Adipose tissue (tissue), 3 donors: ENCODE results near the gene KRT35. TPM values are rescaled to one million over a fixed set of nuclear protein-coding genes. Genes with fewer than 3 reads are reported as not detected.

Experiments
- H3K27ac ChIP-seq: one replicate; pipeline ENCODE4 v1.5.1; 2013; ENCODE audit warnings: low read depth, low read length
- WGBS, 3 donors: extraction: QIAGEN DNeasy Blood & Tissue Kit; methylation state at CpG; one replicate each; pipeline ENCODE4 v1.1.7; 2013; 5-methylcytosine and 5-hydroxymethylcytosine counted together
- polyA plus RNA-seq, 3 donors: library from polyadenylated mRNA; stranded (reverse); fragments of 200-250 nt; gene quantifications; one replicate each; pipeline ENCODE4 v1.2.3, GENCODE V29; 2013
- donor health status: healthy with polysubstance abuse.
- donor health status: Bipolar disorder and iron deficiency.
- donor health status: healthy.

The KRT35 gene
- polyA plus RNA-seq, 3 donors: not detected

DNA sequence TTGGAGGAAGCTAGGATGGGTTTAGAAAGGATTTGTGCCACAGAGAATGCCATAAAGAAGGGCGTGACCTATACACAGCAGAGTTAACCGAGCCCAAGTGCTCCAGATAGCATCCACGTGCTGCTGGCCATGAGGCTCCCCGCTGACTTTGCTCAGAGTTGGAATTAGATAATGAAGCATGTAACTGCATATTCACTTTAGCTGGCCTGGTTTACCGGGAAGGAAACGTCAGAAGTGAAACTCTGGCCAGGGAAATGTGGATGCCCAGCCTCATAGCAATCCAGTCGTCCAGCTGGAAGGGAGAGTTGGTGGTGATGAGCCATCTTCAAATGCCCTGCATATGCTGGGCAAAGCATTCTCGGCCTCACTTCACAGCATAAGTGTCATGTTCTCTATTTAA is 6.1 kb downstream of the KRT35 start:
- WGBS, 3 donors: 65 to 73% (median 69%) methylated on average over 8 of the region's 8 CpGs
- no peak overlapping the region for H3K27ac ChIP-seq

DNA sequence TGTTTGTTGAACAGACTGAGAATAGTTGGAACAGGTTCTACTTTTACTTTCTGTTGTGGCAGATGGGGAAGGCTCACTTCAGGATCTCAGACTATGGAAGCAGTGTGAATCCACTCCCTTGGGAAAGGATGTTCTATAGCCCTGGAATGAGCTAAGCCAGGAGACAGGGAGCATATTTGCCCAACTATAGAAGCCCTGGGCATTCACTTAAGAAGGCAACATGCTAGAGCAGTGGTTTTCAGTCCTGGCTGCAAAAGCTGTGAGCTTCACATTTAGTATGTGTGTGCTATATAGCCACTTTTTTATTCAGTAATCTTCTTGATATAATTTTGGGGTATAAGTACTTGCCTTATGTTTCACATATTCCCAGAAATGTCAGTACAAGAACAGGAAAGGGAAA is 12.6 kb downstream of the KRT35 start:
- H3K27ac ChIP-seq: no peak overlapping the region

DNA sequence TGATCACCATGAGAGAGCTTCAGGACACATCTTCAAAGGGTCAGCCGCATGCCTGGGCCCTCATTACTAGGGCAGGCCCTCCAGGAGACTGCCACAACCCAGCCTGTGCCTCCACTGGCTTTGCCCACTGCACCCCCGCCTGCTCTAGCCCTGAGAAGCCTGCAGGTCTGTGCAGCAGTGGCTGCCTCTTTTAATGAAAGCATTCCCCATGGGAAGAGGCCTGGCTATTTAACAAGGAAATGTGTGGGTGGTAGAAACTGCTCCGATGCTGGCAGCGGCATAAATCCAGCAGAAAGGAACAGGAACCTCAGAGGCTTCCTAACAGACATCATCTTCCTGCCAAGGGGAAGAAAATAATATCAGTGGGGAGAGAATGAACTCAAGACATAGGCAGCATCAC is 13.4 kb downstream of the KRT35 start:
- WGBS, 3 donors: 60 to 68% (median 64%) methylated on average over 4 of the region's 4 CpGs
- H3K27ac ChIP-seq: no peak overlapping the region

DNA sequence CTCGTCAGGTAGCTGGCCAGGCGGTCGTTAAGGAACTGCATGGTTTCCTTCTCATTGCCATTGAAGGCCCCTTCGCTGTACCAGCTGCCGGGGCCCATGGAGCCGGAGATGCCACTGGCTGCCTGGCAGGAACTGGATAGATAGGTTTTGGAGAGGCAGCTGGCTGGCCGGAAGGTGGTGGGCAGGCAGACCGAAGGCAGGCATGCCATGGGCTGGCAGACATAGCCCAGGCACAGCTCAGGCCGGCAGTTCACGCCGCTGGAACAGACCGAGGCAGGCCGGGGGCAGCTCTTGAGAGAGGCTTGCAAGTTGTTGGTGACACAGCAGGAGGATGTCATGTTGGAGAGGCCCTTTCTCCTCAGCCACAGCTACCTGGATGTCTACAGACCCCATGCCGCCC is 14.0 kb downstream of the KRT35 start, which contains the start of gene KRT32:
TSS of gene KRT32 (minus strand) at position 399 of the 400 bp plus-strand sequence. CDS start at position 338, 61 bp downstream.
- H3K27ac ChIP-seq: no peak within 1 kb of the TSS
- 82 to 92% (median 90%) methylated on average over 14 of the region's 14 CpGs for WGBS, 3 donors

DNA sequence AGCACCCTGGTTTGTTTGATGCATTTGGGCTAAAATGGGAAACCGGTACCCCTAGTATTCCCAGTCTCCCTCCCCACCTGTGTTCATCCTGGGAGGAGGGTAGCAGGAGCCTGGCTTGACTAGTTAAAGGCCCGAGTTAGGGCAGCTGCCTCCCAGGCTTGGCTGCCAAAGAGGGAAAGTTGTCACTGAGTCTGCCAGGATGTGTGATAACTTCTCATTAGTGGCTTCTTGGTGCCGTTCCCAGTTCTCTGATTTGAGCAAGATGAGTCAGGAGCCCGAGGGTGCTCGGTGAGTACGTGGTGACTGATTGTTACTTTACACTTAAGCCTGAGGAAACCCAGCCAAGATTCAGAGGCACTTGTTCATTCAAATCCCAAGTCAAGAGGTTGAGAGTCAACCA is 16.3 kb downstream of the KRT35 start:
- no peak overlapping the region for H3K27ac ChIP-seq
- 43 to 47% (median 46%) methylated on average over 6 of the region's 6 CpGs for WGBS, 3 donors

DNA sequence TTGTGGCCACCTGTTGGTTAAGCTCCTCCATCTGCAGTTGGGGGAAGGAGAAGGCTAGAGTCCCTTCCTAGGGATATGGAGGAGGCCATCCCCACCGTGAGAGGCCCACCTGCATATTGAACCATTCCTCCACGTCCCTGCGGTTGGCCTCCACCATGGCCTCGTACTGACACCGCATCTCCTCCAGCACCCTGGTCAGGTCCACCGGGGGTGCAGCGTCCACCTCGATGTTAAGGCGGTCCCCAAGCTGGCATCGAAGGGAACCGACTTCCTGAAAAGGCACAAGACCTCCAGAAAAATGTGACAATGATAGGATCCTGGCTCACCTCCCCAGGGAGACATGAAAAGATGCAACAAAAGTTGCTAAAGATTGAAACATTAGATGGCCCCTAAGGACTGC is 16.8 kb downstream of the KRT35 start:
- WGBS, 3 donors: 82 to 88% (median 86%) methylated on average over 11 of the region's 11 CpGs
- no peak overlapping the region for H3K27ac ChIP-seq

DNA sequence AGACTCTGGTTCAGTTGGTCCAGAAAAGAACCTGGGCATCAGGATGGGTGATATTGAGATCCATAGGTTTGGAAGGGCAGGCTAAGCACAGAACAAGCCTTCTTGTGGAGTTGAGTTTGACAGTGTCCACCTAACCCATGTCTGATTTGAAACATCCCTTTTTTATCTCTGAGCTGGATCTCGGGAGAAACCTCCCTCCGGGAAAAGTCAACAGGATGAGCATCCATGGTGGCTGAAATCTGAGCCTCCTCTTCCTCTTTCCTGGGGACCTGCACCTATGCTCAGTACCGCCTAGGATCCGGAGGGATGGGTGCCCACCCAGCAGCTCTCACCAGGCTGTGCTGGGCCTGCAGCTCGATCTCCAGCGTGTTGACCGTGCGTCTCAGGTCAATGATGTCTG is 17.2 kb downstream of the KRT35 start:
- no peak overlapping the region for H3K27ac ChIP-seq
- WGBS, 3 donors: 83 to 98% (median 93%) methylated on average over 8 of the region's 8 CpGs

DNA sequence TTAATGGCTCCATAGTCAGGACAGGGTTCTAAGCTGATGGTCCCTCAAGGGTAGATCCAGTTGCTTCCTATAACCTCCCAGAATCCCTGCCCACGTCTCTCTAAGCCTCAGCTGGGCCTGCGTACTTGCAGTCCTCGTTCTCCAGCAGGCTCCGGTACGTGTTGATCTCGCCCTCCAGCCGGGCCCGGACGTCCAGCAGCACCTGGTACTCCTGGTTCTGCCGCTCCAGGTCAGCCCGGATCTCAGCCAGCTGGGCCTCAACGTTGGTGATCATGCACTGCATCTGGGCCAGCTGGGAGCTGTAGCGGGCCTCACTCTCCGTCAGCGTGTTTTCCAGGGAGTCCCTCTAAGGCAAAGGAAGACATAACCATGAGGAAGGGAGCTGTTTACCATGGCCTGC is 18.2 kb downstream of the KRT35 start:
- H3K27ac ChIP-seq: no peak overlapping the region
- WGBS, 3 donors: 80 to 86% (median 83%) methylated on average over 15 of the region's 15 CpGs

DNA sequence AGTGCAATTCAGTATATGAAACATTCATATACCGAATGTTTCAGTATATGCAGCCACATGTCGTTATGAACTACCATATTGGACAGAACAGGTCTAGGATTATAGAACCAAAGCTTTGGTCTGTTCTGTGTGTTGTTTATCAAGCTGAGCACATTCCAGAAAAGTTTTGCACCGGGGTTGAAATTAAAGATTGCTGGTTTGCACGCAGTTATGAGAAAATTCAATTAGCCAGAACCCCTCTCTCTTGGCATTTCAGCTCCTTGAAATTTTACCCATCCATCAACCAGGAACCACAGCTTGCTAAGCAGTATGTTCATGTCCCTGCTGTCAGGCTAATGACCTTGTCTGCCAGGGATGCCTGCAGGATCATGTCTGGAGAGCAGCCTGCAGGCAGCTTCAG is 23.3 kb downstream of the KRT35 start:
- no peak overlapping the region for H3K27ac ChIP-seq

DNA sequence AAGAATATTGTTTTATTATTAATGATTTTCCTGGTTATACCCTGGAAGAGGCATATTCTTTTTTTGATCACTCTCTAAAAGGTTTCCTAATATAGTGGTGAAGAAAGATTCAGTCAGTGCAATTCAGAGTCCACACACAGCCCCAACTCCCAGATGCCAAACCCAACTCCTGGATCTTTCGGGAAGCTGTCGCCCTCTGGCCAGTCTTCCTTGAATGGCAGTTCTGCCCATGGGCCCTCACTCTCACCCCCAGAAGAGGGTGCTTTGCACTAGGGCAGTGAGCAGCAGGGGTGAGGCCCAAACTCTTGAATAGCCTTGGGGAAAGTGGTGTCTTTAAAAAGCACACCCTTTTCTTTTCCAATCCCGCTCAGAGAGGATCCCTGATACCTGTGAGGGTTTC is 24.7 kb downstream of the KRT35 start:
- 71 to 84% (median 82%) methylated on average over 3 of the region's 3 CpGs for WGBS, 3 donors
- H3K27ac ChIP-seq: no peak overlapping the region

More for the DNA sequence above, 23.3 kb downstream of the KRT35 start:
- 62 to 69% (median 69%) methylated on average over 4 of the region's 4 CpGs for WGBS, 3 donors

DNA sequence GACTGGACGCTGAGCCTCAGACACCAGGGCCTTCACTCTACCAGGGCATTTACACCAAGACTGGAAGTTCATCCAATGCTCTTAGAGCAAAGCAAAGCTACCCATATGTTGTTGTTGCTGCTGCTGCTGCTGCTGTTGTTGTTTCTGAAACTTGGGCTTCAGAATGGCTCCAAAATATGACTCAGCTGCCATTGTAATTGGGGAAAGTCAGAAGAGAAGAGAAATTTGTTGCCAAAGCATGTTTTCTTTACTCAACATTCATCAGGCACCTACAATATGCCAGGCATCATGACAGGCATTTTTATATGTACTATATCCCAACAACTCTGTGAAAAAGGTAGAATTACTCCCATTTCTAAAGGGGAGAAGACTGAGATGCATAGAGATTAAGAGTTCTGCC is 25.7 kb downstream of the KRT35 start:
- WGBS, 3 donors: 50 to 92% (median 87%) methylated on average over 1 of the region's 1 CpG
- H3K27ac ChIP-seq: no peak overlapping the region

DNA sequence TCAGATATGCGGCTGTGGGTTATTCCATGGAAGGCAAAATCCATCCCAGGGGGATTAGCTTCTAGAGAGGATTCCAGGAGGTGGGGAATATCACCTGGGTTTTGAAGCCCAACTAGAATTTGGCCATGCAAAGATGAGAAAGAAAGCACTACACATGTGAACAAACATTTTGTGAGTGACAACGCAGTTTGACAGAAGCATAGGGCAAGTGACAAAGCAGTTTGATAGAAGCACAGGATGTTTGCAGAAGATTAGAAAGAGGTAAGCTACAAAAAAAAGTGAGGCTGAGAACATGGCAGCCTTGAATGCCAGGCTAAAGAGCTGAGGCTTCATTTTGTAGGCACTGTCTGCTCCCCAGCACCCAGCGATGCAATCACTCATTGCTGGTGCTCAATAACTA is 27.9 kb downstream of the KRT35 start:
- 81 to 90% (median 85%) methylated on average over 3 of the region's 3 CpGs for WGBS, 3 donors
- H3K27ac ChIP-seq: no peak overlapping the region

DNA sequence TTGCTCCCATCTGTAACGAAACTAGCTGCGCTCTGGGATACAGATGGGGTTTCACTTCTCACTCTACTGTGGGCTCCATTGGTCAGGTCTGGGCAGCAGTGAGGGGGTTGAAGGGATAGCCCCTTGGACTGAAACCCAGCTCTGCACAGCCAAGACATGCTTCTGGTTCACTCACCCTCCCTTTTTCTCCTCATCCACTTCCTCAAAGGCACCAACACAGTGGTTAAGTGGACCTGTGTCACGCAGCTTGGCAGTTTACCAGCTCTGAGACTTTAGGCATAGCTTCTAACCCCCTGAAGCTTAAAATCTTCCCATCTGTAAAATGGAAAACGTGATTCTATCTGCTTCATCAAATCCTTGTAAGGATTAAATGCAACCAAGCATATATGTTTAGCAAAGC is 28.7 kb downstream of the KRT35 start:
- 55 to 58% (median 55%) methylated on average over 4 of the region's 4 CpGs for WGBS, 3 donors
- H3K27ac ChIP-seq: no peak overlapping the region

DNA sequence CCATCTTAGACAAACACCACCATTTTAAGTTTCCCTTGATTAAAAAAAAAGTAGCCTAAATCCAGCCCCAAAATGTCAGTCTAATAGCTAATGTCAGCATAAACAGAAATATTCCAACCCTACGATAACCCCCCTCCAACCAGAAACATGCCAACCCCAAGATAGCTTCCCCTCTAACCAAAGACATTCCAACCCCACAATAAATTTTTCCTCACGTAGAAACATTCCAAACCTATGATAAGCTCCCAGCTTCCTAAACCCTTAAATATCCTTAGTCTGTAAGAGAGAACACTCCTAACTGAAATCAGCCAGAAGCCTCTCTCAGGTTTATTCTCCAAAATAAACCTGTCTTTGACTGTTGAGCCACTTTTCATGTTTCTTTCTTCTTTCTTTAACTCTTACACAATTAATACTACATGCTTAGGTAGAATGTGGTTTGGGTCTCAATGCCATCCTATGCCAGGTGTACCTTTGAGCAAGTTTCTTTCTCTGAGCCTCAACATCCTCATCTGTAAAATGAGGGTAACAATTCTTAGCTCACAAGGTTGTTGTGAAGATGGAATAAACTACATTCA is 29.7 kb downstream of the KRT35 start:
- 64 to 88% (median 76%) methylated on average over 2 of the region's 2 CpGs for WGBS, 3 donors
- H3K27ac ChIP-seq: no peak overlapping the region

DNA sequence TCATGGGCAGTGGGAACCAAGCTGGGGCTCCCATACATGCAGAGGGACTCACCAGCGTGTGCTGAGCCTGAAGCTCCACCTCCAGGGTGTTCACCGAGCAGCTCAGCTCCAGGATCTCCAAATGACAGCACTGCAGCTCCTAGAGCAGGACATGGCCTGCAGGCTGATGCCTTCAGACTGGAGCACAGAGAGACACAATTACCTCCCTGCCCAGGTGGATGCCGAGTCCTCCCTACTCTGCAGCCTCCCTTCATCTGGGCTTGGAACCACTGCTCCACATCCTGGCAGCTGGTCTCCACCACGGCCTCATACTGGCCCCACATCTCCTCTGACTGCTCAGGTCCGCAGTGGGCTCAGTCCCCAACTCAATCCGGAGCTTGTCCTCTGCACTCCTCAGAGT is 31.9 kb downstream of the KRT35 start:
- no peak overlapping the region for H3K27ac ChIP-seq
- 65 to 87% (median 80%) methylated on average over 6 of the region's 6 CpGs for WGBS, 3 donors

DNA sequence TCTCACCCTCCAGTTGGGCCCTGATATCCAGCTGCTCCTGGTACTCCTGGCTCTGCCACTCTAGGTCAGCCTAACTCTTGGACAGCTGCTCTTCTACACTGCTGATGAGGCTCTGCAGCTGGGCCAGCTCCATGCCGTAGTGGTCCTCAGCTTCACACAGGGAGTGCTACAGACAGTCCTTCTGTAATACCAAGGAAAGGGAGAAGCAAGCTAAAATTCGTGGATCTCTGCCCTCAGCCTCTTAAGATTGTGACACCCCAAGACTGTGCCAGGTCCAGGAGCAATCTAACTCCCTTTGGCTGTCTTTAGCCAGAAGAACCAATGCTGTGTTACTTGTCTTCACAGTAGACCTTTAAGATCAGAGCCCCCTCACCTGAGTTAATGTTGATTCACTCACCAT is 32.4 kb downstream of the KRT35 start:
- H3K27ac ChIP-seq: no peak overlapping the region
- 42 to 58% (median 43%) methylated on average over 2 of the region's 2 CpGs for WGBS, 3 donors

DNA sequence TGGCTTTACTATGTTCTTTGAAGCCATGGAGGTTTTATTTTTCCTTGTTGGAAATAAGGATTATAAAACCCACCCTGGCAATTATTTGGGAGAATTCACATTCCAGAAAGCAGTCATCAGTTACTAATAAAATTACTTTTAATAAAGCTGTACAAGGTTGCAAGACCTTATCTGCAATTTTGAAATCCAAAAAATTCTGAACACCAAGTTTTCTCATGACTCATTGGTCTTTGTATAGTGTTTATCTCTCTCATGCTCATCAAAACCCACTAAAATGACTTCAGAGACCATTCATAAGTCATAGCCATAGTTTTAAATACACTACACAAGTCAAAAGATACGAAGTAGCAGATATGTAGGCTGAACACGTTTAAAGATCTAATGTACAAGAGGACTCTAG is 34.1 kb downstream of the KRT35 start:
- no peak overlapping the region for H3K27ac ChIP-seq
- WGBS, 3 donors: 47 to 64% (median 58%) methylated on average over 2 of the region's 2 CpGs

DNA sequence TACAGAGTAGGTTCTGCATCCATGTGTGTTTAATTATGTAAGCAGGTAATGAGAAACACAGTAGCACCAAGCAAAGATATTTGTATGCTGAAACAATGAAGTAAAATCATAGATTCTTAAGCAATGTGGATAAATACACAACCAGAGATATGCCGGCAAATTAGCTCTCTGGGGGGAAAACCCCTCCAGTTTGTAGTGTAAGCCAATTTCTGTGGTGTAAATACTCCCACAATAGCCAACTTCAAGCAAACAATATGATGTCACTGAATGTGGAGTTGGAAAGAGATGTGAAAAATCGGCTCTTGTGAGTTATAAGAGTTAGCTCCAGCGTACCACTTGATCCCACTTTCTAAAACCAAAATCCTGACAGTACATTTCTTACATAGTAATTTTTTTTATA is 36.3 kb downstream of the KRT35 start:
- 60 to 70% (median 68%) methylated on average over 3 of the region's 3 CpGs for WGBS, 3 donors
- H3K27ac ChIP-seq: no peak overlapping the region

DNA sequence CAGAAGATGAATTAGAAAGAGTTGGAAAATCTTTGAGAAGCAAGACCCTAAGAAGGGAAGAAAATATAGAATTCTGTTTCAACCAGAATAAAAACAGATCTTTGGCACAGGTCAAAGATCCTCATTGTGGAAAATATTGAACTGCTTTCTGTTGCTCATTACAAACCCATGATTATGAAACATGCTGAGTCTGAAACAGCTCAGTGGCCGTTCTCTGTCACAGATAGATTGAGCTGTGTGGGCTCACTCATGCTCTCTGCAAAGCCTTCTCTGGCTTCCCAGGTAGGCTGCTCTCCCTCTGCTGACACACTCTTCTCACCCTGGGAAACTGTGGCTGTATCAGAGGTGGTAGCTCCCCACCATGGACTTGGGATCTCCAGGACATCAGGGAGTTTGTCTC is 36.8 kb downstream of the KRT35 start:
- H3K27ac ChIP-seq: no peak overlapping the region
- 31 to 50% (median 41%) methylated on average over 1 of the region's 1 CpG for WGBS, 3 donors

DNA sequence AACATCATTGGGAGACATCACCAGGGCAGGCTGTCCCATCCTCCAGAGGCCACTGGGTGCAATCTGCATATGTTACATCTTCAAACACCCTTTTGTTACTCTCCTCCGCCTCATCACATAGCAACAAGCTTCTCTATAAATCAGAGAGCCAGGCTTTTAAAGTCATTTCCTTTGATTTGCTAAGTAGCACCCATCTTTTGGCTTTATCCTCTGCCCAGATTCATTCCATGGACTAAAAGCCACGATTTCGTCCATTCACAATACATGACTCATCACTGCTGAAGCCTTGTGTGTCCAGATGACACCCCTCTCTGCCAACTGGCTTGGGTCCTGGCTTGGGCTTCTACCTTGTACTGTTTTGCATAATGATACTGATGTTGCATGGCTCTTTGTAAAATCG is 38.2 kb downstream of the KRT35 start:
- no peak overlapping the region for H3K27ac ChIP-seq
- WGBS, 3 donors: 71 to 75% (median 71%) methylated on average over 4 of the region's 4 CpGs

DNA sequence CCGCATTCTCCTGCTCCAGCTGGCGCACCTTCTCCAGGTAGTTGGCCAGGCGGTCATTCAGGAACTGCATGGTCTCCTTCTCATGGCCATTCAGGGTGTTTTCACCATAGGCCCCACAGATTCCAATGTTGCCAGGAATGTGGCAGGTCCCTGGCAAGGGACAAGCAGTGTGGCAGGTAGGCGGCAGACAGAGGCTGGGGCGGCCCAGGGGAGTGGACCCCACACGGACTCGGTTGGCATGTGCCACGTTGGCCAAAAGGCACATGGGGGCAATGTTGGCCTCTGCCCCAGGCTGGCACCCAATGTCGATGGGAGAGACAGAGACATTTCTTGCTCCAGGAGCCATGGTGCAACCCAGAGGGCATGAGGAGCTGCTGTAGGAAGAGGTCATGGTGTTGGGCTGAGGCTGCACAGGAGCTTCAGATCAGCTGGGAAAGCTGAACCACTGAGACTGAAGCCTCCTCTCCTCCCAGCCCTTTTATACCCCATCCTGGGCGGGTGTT is 40.4 kb downstream of the KRT35 start, which contains the start of gene KRT38:
TSS of gene KRT38 (minus strand) at position 453 of the 503 bp plus-strand sequence. CDS start at position 391, 62 bp downstream.
- WGBS, 3 donors: 84 to 95% (median 92%) methylated on average over 10 of the region's 10 CpGs
- H3K27ac ChIP-seq: no peak within 1 kb of the TSS
